HG02623 (cell line): ENCODE results near the gene RBM46.
"Not testable (repeated sequence)": the region's sequence is repeated elsewhere in the genome, so short reads cannot be mapped to it uniquely, and the experiment has no call there.

Experiments used
- ATAC-seq: cut with Tn5 transposase; IDR thresholded peaks from one replicate; pipeline ENCODE4 v1.9.1; 2021; ENCODE audit warnings: moderate library complexity; ENCODE audit not compliant: unreplicated experiment

The RBM46 gene

GRCh38 chr4:154836030-154836429 lies 55.0 kb downstream of the RBM46 start:
- ATAC-seq = no peak

GRCh38 chr4:154836513-154836912 lies 55.4 kb downstream of the RBM46 start:
- ATAC-seq = no peak

- no peak for ATAC-seq
These were observed 57.1 kb downstream of the RBM46 start for GRCh38 chr4:154838155-154838554.

GRCh38 chr4:154838694-154839093 lies 57.6 kb downstream of the RBM46 start:
- ATAC-seq = no peak

- no peak for ATAC-seq
These were observed 73.3 kb downstream of the RBM46 start for GRCh38 chr4:154854362-154854761.

GRCh38 chr4:154858166-154858565 lies 77.1 kb downstream of the RBM46 start:
- no peak for ATAC-seq

GRCh38 chr4:154868414-154869194 lies 87.5 kb downstream of the RBM46 start:
- ATAC-seq = no peak

- no peak for ATAC-seq
These were observed 88.2 kb downstream of the RBM46 start for GRCh38 chr4:154869301-154869700.

- ATAC-seq = no peak
These were observed 91.1 kb downstream of the RBM46 start for GRCh38 chr4:154872198-154872597.

- not testable (repeated sequence) for ATAC-seq
These were observed 93.0 kb downstream of the RBM46 start for GRCh38 chr4:154874049-154874448.

- ATAC-seq = no peak
These were observed 96.2 kb downstream of the RBM46 start for GRCh38 chr4:154877110-154877760.
